ENCODE results near the gene RASGRF2. TPM values are rescaled to one million over a fixed set of nuclear protein-coding genes. Genes with fewer than 3 reads are reported as not detected.
A peak's percentile ranks its signal among the peaks of the same experiment; 100 is the strongest.

RASGRF2 gene
- total and polyA plus RNA-seq, 2 of the 13 experiments (the other 11 are each of a cell fraction or from before 2014, with no cell fraction given), result 23.6 to 29.0 TPM

- peak; percentile 51; the same call in 1 of the 2 replicates for TF ChIP-seq IKZF5 (CRISPR knock-in tag; IDR thresholded peaks at IDR 0.05)
- peak; percentile 87 for TF ChIP-seq MED1 (CRISPR knock-in tag; IDR thresholded peaks at IDR 0.05)
- TF ChIP-seq ELF3 (CRISPR knock-in tag; IDR thresholded peaks at IDR 0.05), result peak; percentile 89
- TF ChIP-seq CREM (IDR thresholded peaks at IDR 0.05), result 0 out of 2 replicates have a peak, but pooled peaks have one; percentile 13
- no peak for TF ChIP-seq CREM (CRISPR knock-in tag; IDR thresholded peaks at IDR 0.05)
- no peak for TF ChIP-seq ZNF512 (CRISPR knock-in tag; IDR thresholded peaks at IDR 0.05)
- peak in 1 of 2 experiments; percentile 38; a peak in 1 of 4 replicates for TF ChIP-seq ATF4 (CRISPR knock-in tag; IDR thresholded peaks at IDR 0.05)
- TF ChIP-seq SKI (IDR thresholded peaks at IDR 0.05; ENCODE audit: partially characterized antibody), result peak; percentile 26
- TF ChIP-seq ZNF629 (CRISPR knock-in tag; conservative IDR thresholded peaks at IDR 0.05), result peak; percentile 73
- TF ChIP-seq MEF2D (CRISPR knock-in tag; IDR thresholded peaks at IDR 0.05), result peak; percentile 82; the same call in 1 of the 2 replicates
- peak; percentile 91 for TF ChIP-seq TEAD3 (CRISPR knock-in tag; optimal IDR thresholded peaks at IDR 0.05; ENCODE audit: borderline replicate concordance)
- TF ChIP-seq SOX5 (CRISPR knock-in tag; IDR thresholded peaks at IDR 0.05; ENCODE audit: borderline replicate concordance), result peak; percentile 93
- no peak for TF ChIP-seq KLF13 (CRISPR knock-in tag; IDR thresholded peaks at IDR 0.05)
- no peak for TF ChIP-seq ZFP91 (CRISPR knock-in tag; IDR thresholded peaks at IDR 0.05; ENCODE audit: borderline replicate concordance)
- TF ChIP-seq RXRB (CRISPR knock-in tag; IDR thresholded peaks at IDR 0.05; ENCODE audit: borderline replicate concordance), result peak; percentile 71
- no peak for TF ChIP-seq SOX13 (IDR thresholded peaks at IDR 0.05)
- TF ChIP-seq SOX13 (CRISPR knock-in tag; conservative IDR thresholded peaks at IDR 0.05 in 1 of 2, IDR thresholded peaks at IDR 0.05 in 1 of 2), result peak in 1 of 2 experiments; percentile 79; a peak in 1 of 4 replicates
- peak; percentile 40; the same call in 1 of the 2 replicates for TF ChIP-seq AHDC1 (CRISPR knock-in tag; IDR thresholded peaks at IDR 0.05; ENCODE audit: borderline replicate concordance)
These were observed 16.8 kb downstream of the RASGRF2 start (continued) for GRCh38 chr5:80976985-80977384.

Data from HepG2 (cell line).